Naive thymus-derived CD4-positive, alpha-beta T cell (primary cell): ENCODE data around the gene CHCHD6. TPM values are rescaled to one million over a fixed set of nuclear protein-coding genes. Genes with fewer than 3 reads are reported as not detected.

ENCODE experiments used
- ATAC-seq: fragments of 150-1000 bp; cut with Tn5 transposase; 2 replicates; pipeline ENCODE4 v1.10.0; 2021; ENCODE audit warnings: mild to moderate bottlenecking, moderate library complexity
- CTCF ChIA-PET: fragments of 350-600 bp; sonication (Branson Sonifier 250); formaldehyde crosslinking; loops from one replicate; lab custom pipeline; 2021; ENCODE audit warnings: antibody characterized with exemption; lab: Charles Lee
- POLR2A ChIA-PET: fragments of 350-600 bp; sonication (Branson Sonifier 250); formaldehyde crosslinking; loops from one replicate; lab custom pipeline; 2021; ENCODE audit warnings: antibody characterized with exemption, inconsistent platforms; lab: Charles Lee
- DNase-seq, 9 donors: peaks; one replicate each; pipeline versions ENCODE4 v3.0.0 to v3.0.0-alpha.2; 2020 to 2022; ENCODE audit warnings: mixed read lengths in 1 of 9
- H3K27ac ChIP-seq: one replicate; pipeline ENCODE4 v1.7.0; 2013; ENCODE audit warnings: mild to moderate bottlenecking, low read depth, low read length, moderate library complexity
- H3K27me3 ChIP-seq, 2 donors: one replicate each; pipeline ENCODE4 v1.7.0; 2013; ENCODE audit warnings: low read length in 2 of 2, mild to moderate bottlenecking in 2 of 2, moderate library complexity in 2 of 2; ENCODE audit not compliant: control insufficient read depth in 2 of 2, insufficient read depth in 2 of 2
- H3K36me3 ChIP-seq, 3 experiments: 1 replicate in 2 of 3; 2 replicates in 1 of 3; pipeline ENCODE4 v1.7.0; 2013; ENCODE audit warnings: low read length in 3 of 3, mild to moderate bottlenecking in 3 of 3, moderate library complexity in 1 of 3; ENCODE audit not compliant: insufficient read depth in 3 of 3, control insufficient read depth in 2 of 3
- H3K4me1 ChIP-seq, 2 donors: one replicate each; pipeline ENCODE4 v1.7.0; 2013; ENCODE audit warnings: low read length in 2 of 2, mild to moderate bottlenecking in 2 of 2, moderate library complexity in 1 of 2; ENCODE audit not compliant: control insufficient read depth in 2 of 2, insufficient read depth in 2 of 2
- H3K4me3 ChIP-seq: 2 replicates; pipeline ENCODE4 v1.7.0; 2013; ENCODE audit warnings: mild to moderate bottlenecking, low read length
- H3K9me3 ChIP-seq, 3 experiments: 1 replicate in 2 of 3; 2 replicates in 1 of 3; pipeline ENCODE4 v1.7.0; 2013; ENCODE audit warnings: low read length in 3 of 3; ENCODE audit not compliant: control insufficient read depth in 2 of 3
- H3K27ac Mint-ChIP-seq, 9 donors: one replicate each; pipeline ENCODE4 v1.8.0; 2020 to 2022; ENCODE audit warnings: mixed read lengths in 9 of 9, mild to moderate bottlenecking in 8 of 9, moderate library complexity in 5 of 9, inconsistent platforms in 2 of 9
- H3K27me3 Mint-ChIP-seq, 5 donors: one replicate each; pipeline ENCODE4 v1.8.0; 2021 to 2022; ENCODE audit warnings: mixed read lengths in 5 of 5, mild to moderate bottlenecking in 1 of 5
- H3K36me3 Mint-ChIP-seq, 5 donors: one replicate each; pipeline ENCODE4 v1.8.0; 2020 to 2022; ENCODE audit warnings: mixed read lengths in 5 of 5, mild to moderate bottlenecking in 3 of 5, inconsistent platforms in 1 of 5
- H3K4me1 Mint-ChIP-seq, 7 donors: one replicate each; pipeline ENCODE4 v1.8.0; 2020 to 2022; ENCODE audit warnings: mixed read lengths in 7 of 7, mild to moderate bottlenecking in 3 of 7, inconsistent platforms in 1 of 7
- H3K4me3 Mint-ChIP-seq, 10 donors: one replicate each; pipeline ENCODE4 v1.8.0; 2020 to 2022; ENCODE audit warnings: mild to moderate bottlenecking in 10 of 10, mixed read lengths in 10 of 10, moderate library complexity in 6 of 10, inconsistent platforms in 2 of 10
- H3K9me3 Mint-ChIP-seq, 11 donors: one replicate each; pipeline ENCODE4 v1.8.0; 2020 to 2022; ENCODE audit warnings: mixed read lengths in 11 of 11, mild to moderate bottlenecking in 4 of 11, inconsistent platforms in 1 of 11, moderate library complexity in 1 of 11
- intact Hi-C, 2 donors: fragments of 100-400 bp; cut with micrococcal nuclease; formaldehyde crosslinking; loops; one replicate each; pipeline ENCODE4 v1.15.1; 2023
- polyA plus RNA-seq, 2 donors: library from polyadenylated mRNA; unstranded; fragments of 300-500 nt; fragmentation: Illumina TruSeq; gene quantifications; one replicate each; pipeline ENCODE4 v1.2.3, GENCODE V29; 2021
- total RNA-seq, 6 experiments: library from RNA in 5 of 6; stranded (reverse) in 5 of 6; gene quantifications; 1 replicate in 5 of 6; 2 replicates in 1 of 6; pipeline ENCODE4 v1.2.3 and lab custom pipeline; 2021 to 2026

Gene CHCHD6
- total and polyA plus RNA-seq, 7 experiments from 2014 or later: 5.4 to 15.1 (median 11.0) TPM

DNA sequence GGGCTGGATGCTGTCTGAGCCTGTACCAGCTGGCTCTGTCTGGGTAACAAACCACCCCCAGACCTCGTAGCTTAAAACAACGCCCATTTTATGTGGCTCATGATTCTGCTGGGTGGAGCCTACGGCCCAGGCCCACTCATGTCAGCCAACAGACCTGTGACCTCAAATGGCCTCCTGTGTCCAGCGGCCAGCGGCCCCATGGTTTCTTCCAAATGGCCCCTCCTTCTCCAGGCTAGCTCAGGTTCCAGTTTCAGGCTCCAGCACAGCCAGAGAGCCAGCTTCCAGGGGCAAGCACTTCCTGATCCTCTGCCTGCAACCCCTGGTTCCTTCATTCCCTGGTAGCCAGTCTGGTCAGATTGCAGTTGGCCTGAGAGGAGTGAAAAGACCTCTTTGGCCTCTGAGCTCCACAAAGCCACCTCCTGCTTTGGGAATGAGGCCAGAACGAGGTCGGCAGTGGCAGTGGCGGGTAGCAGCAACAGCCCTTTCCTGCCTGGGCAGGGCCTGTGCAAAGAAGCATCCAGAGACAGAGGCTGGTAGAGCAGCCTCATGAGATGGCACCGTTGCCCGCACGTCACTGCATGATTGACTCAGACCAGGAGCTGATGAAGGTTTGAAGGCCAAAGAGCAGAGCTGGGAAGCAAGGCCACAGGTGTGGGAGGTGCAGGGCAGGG, 257.9 kb downstream of the CHCHD6 start:
- no peak overlapping the region for H3K4me3 Mint-ChIP-seq
- DNase-seq (no peak), ATAC-seq (no peak)
- no peak overlapping the region for H3K27ac ChIP-seq
- H3K4me1 ChIP-seq: no peaks in the 10 kb centered on the region
- no peaks in the 10 kb centered on the region for H3K27me3 ChIP-seq
- H3K27me3 Mint-ChIP-seq: no peaks in the 10 kb centered on the region
- H3K36me3 Mint-ChIP-seq: peaks cover 0 to 4% (median 0%) of the 10 kb centered on the region in 5 donors
- CTCF ChIA-PET: no interaction called here
- H3K9me3 ChIP-seq: no peaks in the 10 kb centered on the region
- H3K36me3 ChIP-seq: no peaks in the 10 kb centered on the region
- no peak overlapping the region for H3K27ac Mint-ChIP-seq
- H3K9me3 Mint-ChIP-seq: no peaks in the 10 kb centered on the region
- H3K4me1 Mint-ChIP-seq: peaks cover 0 to 5% (median 0%) of the 10 kb centered on the region in 7 donors
- POLR2A ChIA-PET: no interaction called here
- intact Hi-C loops: no loop called here
- no peak overlapping the region for H3K4me3 ChIP-seq

DNA sequence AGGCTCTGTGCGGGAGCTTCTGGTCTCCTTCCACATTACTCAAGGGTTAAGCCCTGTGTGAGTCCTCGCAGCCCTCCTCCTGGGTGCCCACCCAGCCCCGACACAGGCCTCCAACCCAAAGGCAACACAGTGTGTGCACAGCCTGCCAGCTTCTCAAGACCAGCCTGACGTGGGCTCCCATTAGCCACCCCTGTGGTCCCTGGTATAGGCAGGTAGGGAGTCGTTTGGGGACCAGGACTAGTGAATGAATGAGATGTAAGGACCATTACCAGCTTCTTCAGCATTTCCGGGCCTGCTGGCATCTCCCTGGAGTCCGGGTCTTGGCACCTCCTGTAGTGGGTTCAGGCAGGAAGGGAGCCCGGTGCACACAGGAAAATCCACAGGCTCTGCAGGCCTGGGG, 258.7 kb downstream of the CHCHD6 start:
- Histone ChIP-seq H3K9me3 (no peaks in the 10 kb centered on the region), H3K27me3 (no peaks in the 10 kb centered on the region), H3K4me1 (no peaks in the 10 kb centered on the region), H3K4me3 (no peak overlapping the region), H3K36me3 (no peaks in the 10 kb centered on the region), H3K27ac (no peak overlapping the region)
- DNase-seq: no peak
- ChIA-PET POLR2A (no interaction called here), CTCF (no interaction called here)
- no peaks in the 10 kb centered on the region for H3K9me3 Mint-ChIP-seq
- no peak for ATAC-seq
- no peak overlapping the region for H3K27ac Mint-ChIP-seq
- H3K4me3 Mint-ChIP-seq: no peak overlapping the region
- peaks cover 0 to 4% (median 0%) of the 10 kb centered on the region in 5 donors for H3K36me3 Mint-ChIP-seq
- H3K27me3 Mint-ChIP-seq: no peaks in the 10 kb centered on the region
- intact Hi-C loops: no loop called here
- peaks cover 0 to 5% (median 0%) of the 10 kb centered on the region in 7 donors for H3K4me1 Mint-ChIP-seq

DNA sequence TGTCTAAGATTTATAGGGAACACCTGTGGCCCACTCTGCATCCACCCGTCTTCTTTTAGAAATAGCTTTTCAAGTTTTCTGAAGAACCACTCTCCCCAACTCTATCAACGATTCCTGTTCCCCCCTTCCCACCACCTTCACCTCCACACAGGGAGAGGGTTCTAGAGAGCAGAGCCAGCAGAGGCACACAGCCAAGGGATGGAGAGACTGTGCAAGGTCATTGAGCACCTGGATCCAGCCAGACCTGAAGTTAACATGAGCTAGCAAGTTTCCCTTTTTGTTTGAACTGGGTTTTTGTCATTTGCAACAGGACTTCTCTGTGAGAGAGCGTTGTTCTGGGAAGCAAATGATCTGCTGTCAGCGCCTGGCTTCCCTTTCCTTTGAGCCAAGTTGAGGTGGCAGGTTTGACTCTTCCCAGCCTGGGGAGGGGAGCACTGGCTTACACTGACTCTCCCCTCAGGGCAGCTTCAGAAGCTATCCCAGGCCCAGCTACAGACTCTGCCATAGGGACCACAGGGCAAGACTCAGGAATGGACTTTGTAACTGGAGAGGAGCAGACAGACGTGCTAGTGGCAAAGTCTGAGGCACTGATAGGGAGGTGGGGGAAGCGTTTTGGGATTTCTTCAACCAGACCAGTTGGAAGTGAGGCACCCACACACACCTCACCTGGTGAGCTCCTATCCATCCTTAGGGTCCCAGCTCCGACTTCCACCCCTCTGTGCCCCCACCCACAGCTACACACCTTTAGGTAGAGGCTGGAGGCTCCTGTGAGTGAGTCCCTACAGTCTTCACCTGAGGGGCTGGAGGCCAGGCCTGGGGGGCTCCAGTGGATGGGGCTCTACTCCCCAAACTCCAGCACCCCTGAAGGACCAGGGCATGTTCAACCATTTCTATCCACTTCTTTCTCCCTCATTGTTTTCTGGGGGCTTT, 259.5 kb downstream of the CHCHD6 start:
- ChIA-PET POLR2A (no interaction called here), CTCF (no interaction called here)
- H3K9me3 Mint-ChIP-seq: no peaks in the 10 kb centered on the region
- Histone ChIP-seq H3K9me3 (no peaks in the 10 kb centered on the region), H3K27ac (no peak overlapping the region), H3K27me3 (no peaks in the 10 kb centered on the region), H3K4me1 (no peaks in the 10 kb centered on the region), H3K36me3 (no peaks in the 10 kb centered on the region), H3K4me3 (no peak overlapping the region)
- no peak overlapping the region for H3K4me3 Mint-ChIP-seq
- peaks cover 0 to 4% (median 0%) of the 10 kb centered on the region in 5 donors for H3K27me3 Mint-ChIP-seq
- DNase-seq: no peak
- intact Hi-C loops: no loop called here
- no peak for ATAC-seq
- H3K27ac Mint-ChIP-seq: no peak overlapping the region
- H3K36me3 Mint-ChIP-seq: peaks cover 0 to 4% (median 0%) of the 10 kb centered on the region in 5 donors
- peaks cover 0 to 5% (median 0%) of the 10 kb centered on the region in 7 donors for H3K4me1 Mint-ChIP-seq

DNA sequence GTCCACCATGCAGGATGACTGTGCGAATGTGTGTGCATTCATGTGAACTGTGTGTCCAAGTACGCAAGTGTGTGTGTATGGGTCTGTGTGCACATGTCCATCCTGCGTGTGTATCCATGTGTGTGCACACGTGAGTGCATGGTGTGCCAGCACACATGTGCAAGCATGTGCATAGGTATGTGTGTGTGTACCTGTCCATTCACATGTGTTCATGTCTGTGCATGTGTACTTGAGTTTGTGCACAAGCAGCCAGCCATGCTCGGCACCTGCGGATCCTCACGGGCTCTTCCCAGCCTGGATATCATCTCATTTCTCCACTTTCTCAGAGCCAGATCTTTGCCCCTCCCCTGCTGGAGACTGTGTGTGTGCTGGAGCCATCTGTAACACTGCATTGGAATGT, 260.2 kb downstream of the CHCHD6 start:
- H3K4me3 ChIP-seq: no peak overlapping the region
- CTCF ChIA-PET: no interaction called here
- H3K9me3 Mint-ChIP-seq: no peaks in the 10 kb centered on the region
- H3K27ac ChIP-seq: no peak overlapping the region
- H3K9me3 ChIP-seq: no peaks in the 10 kb centered on the region
- intact Hi-C loops: no loop called here
- H3K27ac Mint-ChIP-seq: no peak overlapping the region
- peaks cover 0 to 5% (median 0%) of the 10 kb centered on the region in 7 donors for H3K4me1 Mint-ChIP-seq
- POLR2A ChIA-PET: no interaction called here
- H3K27me3 ChIP-seq: no peaks in the 10 kb centered on the region
- no peaks in the 10 kb centered on the region for H3K4me1 ChIP-seq
- DNase-seq (no peak), ATAC-seq (no peak)
- H3K4me3 Mint-ChIP-seq: no peak overlapping the region
- H3K36me3 Mint-ChIP-seq: peaks cover 0 to 4% (median 0%) of the 10 kb centered on the region in 5 donors
- peaks cover 0 to 5% (median 0%) of the 10 kb centered on the region in 5 donors for H3K27me3 Mint-ChIP-seq
- no peaks in the 10 kb centered on the region for H3K36me3 ChIP-seq

DNA sequence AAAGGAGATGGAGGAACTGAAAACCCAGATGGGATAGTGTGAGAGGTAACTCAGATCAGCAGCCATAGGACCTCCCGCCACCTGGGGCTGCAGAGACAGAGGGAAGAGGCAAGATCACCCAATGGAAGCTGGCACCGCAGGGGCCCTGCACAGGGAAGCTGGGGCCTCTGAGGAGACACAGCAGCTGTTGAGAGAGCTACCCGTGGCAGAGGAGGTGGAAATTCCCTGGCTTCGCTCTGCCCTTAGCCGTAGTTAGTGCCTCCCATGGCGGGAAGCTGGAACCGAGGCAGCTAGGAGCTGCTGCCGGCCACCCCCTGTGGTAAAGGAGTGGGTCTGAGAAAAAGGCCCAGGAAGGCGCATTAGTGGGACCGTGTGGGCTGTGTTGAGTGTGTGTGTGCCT, 260.9 kb downstream of the CHCHD6 start:
- H3K36me3 ChIP-seq: no peaks in the 10 kb centered on the region
- intact Hi-C loops: no loop called here
- ATAC-seq: no peak
- no peaks in the 10 kb centered on the region for H3K9me3 Mint-ChIP-seq
- H3K27ac ChIP-seq: no peak overlapping the region
- CTCF ChIA-PET: no interaction called here
- no peaks in the 10 kb centered on the region for H3K9me3 ChIP-seq
- no peak overlapping the region for H3K4me3 Mint-ChIP-seq
- DNase-seq: no peak
- H3K36me3 Mint-ChIP-seq: peaks cover 0 to 4% (median 0%) of the 10 kb centered on the region in 5 donors
- H3K27ac Mint-ChIP-seq: no peak overlapping the region
- no peaks in the 10 kb centered on the region for H3K4me1 ChIP-seq
- peaks cover 0 to 5% (median 0%) of the 10 kb centered on the region in 5 donors for H3K27me3 Mint-ChIP-seq
- H3K4me3 ChIP-seq: no peak overlapping the region
- H3K4me1 Mint-ChIP-seq: peaks cover 0 to 5% (median 0%) of the 10 kb centered on the region in 7 donors
- no peaks in the 10 kb centered on the region for H3K27me3 ChIP-seq
- POLR2A ChIA-PET: no interaction called here

DNA sequence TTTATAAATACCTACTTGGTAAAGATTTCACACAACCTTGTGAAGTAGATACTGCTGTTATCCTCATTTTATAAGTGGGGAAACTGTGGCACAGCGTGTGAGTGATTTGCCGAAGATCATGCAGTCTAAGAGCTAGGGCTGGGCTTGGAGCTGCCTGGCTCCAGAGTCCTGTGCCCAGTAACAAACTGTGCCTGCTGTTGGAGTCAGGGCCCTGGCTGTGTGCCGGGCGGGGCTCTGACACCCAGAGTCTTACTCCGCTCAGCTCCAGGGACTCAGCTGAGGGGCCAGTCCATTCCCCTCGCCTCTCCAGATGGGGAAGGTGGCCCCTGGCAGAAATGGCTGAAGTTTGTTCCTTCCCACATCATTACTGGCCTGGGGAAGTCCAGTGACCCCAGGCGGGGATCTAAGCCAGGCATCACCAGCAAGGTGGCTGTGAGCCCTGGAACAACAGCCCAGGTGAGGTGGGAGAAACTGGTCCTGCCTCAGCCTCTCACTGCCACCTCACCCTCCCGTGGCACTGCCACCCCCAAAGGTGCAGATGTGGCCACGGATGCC, 261.6 kb downstream of the CHCHD6 start:
- ChIA-PET POLR2A (no interaction called here), CTCF (no interaction called here)
- peaks cover 0 to 4% (median 0%) of the 10 kb centered on the region in 5 donors for H3K36me3 Mint-ChIP-seq
- Histone ChIP-seq H3K4me1 (no peaks in the 10 kb centered on the region), H3K27me3 (no peaks in the 10 kb centered on the region), H3K36me3 (no peaks in the 10 kb centered on the region), H3K27ac (no peak overlapping the region), H3K9me3 (no peaks in the 10 kb centered on the region), H3K4me3 (no peak overlapping the region)
- H3K9me3 Mint-ChIP-seq: no peaks in the 10 kb centered on the region
- no peak for DNase-seq
- H3K27me3 Mint-ChIP-seq: peaks cover 0 to 6% (median 3%) of the 10 kb centered on the region in 5 donors
- no peak overlapping the region for H3K27ac Mint-ChIP-seq
- intact Hi-C loops: no loop called here
- ATAC-seq: no peak
- H3K4me1 Mint-ChIP-seq: no peaks in the 10 kb centered on the region
- H3K4me3 Mint-ChIP-seq: no peak overlapping the region
